ENCODE measurements around the gene GRIN2B. TPM values are rescaled to one million over a fixed set of nuclear protein-coding genes. Genes with fewer than 3 reads are reported as not detected.
A peak's percentile ranks its signal among the peaks of the same experiment; 100 is the strongest.

Gene GRIN2B
- polyA plus RNA-seq, 1 donor from 2014 or later = 4.8 TPM

DNA sequence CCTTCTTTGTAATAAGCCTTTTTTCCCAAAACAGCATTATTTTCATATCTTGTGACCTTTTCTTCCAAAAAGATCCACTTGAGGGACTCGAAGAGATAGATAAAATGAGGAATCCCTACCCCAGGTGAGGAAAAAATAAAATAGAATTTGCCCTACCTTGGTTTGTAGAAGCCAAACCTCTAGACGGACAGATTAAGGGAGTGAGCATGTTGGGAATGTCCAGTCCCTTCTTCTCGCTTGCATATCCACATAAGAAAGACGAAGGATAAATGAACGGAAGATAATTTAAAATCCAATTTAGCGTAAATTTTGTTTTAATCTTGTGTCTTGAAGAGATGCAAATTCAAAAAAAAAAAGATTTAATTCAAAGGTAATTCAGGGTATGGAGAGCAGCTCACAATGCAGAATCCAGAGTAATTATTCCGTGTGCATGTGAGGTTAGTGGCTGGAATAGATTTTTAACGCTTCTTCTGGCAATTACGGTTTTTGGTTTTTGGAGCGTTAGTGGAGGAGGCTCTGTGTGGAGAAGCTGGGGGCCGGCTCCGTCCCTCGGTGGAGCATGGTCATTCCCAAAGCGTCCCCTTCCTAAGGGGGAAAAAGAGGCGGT lies 1.5 kb downstream of the GRIN2B start:
- Histone ChIP-seq H2AFZ (ENCODE audit: low read depth, low read length) (peak overlapping the region; percentile 67), H3K36me3 (ENCODE audit: insufficient read depth, low read length) (no peaks in the 10 kb centered on the region), H3K4me3 (ENCODE audit: low read length) (peak overlapping the region; percentile 83), H3K79me2 (replicated peaks; ENCODE audit: insufficient read depth, low read length) (peaks cover 9% of the 10 kb centered on the region), H3K9me2 (ENCODE audit: insufficient read depth, low read length) (no peaks in the 10 kb centered on the region), H3K9ac (ENCODE audit: low read length) (peak overlapping the region; percentile 78), H4K20me1 (ENCODE audit: insufficient read depth) (no peaks in the 10 kb centered on the region), H3K27me3 (ENCODE audit: insufficient read depth, low read depth, low read length) (peaks cover 40% of the 10 kb centered on the region), H3K27ac (ENCODE audit: low read length) (peak overlapping the region; percentile 71), H3K9me3 (ENCODE audit: low read length) (no peaks in the 10 kb centered on the region), H3K4me2 (ENCODE audit: low read length) (peak overlapping the region; percentile 80), H3F3A (ENCODE audit: insufficient read depth, low read length, poor library complexity, severe bottlenecking) (no peaks in the 10 kb centered on the region)
- TF ChIP-seq RAD21 (conservative IDR thresholded peaks at IDR 0.05) = no peak
- TF ChIP-seq SMC3 (conservative IDR thresholded peaks at IDR 0.05; ENCODE audit: poor library complexity) = no peak
- no peak for TF ChIP-seq EP300 (conservative IDR thresholded peaks at IDR 0.05; ENCODE audit: poor library complexity, severe bottlenecking)
- TF ChIP-seq, protein P1, sequence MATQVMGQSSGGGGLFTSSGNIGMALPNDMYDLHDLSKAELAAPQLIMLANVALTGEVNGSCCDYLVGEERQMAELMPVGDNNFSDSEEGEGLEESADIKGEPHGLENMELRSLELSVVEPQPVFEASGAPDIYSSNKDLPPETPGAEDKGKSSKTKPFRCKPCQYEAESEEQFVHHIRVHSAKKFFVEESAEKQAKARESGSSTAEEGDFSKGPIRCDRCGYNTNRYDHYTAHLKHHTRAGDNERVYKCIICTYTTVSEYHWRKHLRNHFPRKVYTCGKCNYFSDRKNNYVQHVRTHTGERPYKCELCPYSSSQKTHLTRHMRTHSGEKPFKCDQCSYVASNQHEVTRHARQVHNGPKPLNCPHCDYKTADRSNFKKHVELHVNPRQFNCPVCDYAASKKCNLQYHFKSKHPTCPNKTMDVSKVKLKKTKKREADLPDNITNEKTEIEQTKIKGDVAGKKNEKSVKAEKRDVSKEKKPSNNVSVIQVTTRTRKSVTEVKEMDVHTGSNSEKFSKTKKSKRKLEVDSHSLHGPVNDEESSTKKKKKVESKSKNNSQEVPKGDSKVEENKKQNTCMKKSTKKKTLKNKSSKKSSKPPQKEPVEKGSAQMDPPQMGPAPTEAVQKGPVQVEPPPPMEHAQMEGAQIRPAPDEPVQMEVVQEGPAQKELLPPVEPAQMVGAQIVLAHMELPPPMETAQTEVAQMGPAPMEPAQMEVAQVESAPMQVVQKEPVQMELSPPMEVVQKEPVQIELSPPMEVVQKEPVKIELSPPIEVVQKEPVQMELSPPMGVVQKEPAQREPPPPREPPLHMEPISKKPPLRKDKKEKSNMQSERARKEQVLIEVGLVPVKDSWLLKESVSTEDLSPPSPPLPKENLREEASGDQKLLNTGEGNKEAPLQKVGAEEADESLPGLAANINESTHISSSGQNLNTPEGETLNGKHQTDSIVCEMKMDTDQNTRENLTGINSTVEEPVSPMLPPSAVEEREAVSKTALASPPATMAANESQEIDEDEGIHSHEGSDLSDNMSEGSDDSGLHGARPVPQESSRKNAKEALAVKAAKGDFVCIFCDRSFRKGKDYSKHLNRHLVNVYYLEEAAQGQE (IDR thresholded peaks at IDR 0.05; ENCODE audit: borderline replicate concordance) = no peak
- TF ChIP-seq, protein P2, sequence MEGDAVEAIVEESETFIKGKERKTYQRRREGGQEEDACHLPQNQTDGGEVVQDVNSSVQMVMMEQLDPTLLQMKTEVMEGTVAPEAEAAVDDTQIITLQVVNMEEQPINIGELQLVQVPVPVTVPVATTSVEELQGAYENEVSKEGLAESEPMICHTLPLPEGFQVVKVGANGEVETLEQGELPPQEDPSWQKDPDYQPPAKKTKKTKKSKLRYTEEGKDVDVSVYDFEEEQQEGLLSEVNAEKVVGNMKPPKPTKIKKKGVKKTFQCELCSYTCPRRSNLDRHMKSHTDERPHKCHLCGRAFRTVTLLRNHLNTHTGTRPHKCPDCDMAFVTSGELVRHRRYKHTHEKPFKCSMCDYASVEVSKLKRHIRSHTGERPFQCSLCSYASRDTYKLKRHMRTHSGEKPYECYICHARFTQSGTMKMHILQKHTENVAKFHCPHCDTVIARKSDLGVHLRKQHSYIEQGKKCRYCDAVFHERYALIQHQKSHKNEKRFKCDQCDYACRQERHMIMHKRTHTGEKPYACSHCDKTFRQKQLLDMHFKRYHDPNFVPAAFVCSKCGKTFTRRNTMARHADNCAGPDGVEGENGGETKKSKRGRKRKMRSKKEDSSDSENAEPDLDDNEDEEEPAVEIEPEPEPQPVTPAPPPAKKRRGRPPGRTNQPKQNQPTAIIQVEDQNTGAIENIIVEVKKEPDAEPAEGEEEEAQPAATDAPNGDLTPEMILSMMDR (IDR thresholded peaks at IDR 0.05; ENCODE audit: poor library complexity, severe bottlenecking) = no peak
- TF ChIP-seq TAF1 (IDR thresholded peaks at IDR 0.05; ENCODE audit: low read depth) = no peak
- TF ChIP-seq POLR2AphosphoS5 (IDR thresholded peaks at IDR 0.05) = no peak
- TF ChIP-seq EZH2 (IDR thresholded peaks at IDR 0.05; ENCODE audit: borderline replicate concordance, insufficient read depth, low read length, poor library complexity, severe bottlenecking) = no peak
- no peak for TF ChIP-seq MXI1 (conservative IDR thresholded peaks at IDR 0.05; ENCODE audit: poor library complexity, severe bottlenecking)

DNA sequence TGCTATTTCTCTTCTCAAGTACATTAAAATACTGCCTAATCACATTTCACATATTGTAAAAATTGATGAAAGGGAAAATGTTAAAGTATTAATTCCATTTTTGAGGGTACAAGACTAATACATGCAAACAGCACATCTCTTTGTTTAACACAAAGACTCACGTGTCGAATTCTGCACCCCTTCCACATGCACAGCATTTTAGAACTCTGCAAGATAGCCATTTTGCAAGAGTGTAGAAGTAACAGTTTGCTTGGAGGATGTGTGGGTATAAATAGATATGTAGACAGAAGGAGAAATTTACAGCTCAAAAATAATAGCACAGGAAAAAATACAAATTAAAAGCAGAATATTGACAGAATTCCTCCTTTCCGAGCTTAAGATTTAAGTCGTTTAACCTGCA lies 2.5 kb downstream of the GRIN2B start:
- Histone ChIP-seq H3K36me3 (ENCODE audit: insufficient read depth, low read length) (no peaks in the 10 kb centered on the region), H3F3A (ENCODE audit: insufficient read depth, low read length, poor library complexity, severe bottlenecking) (no peaks in the 10 kb centered on the region), H3K79me2 (replicated peaks; ENCODE audit: insufficient read depth, low read length) (peaks cover 9% of the 10 kb centered on the region), H2AFZ (ENCODE audit: low read depth, low read length) (no peak overlapping the region), H3K27me3 (ENCODE audit: insufficient read depth, low read depth, low read length) (peaks cover 40% of the 10 kb centered on the region), H3K4me3 (ENCODE audit: low read length) (peak overlapping the region; percentile 83), H3K9ac (ENCODE audit: low read length) (peak overlapping the region; percentile 78), H3K4me2 (ENCODE audit: low read length) (peak overlapping the region; percentile 80), H4K20me1 (ENCODE audit: insufficient read depth) (no peaks in the 10 kb centered on the region), H3K9me2 (ENCODE audit: insufficient read depth, low read length) (no peaks in the 10 kb centered on the region), H3K9me3 (ENCODE audit: low read length) (no peaks in the 10 kb centered on the region), H3K27ac (ENCODE audit: low read length) (peak overlapping the region; percentile 71)
- TF ChIP-seq TAF1 (IDR thresholded peaks at IDR 0.05; ENCODE audit: low read depth) = no peak
- TF ChIP-seq MXI1 (conservative IDR thresholded peaks at IDR 0.05; ENCODE audit: poor library complexity, severe bottlenecking) = no peak
- TF ChIP-seq RAD21 (conservative IDR thresholded peaks at IDR 0.05) = no peak
- no peak for TF ChIP-seq SMC3 (conservative IDR thresholded peaks at IDR 0.05; ENCODE audit: poor library complexity)
- TF ChIP-seq, protein P1 (IDR thresholded peaks at IDR 0.05; ENCODE audit: borderline replicate concordance) = no peak
- no peak for TF ChIP-seq EZH2 (IDR thresholded peaks at IDR 0.05; ENCODE audit: borderline replicate concordance, insufficient read depth, low read length, poor library complexity, severe bottlenecking)
- no peak for TF ChIP-seq EP300 (conservative IDR thresholded peaks at IDR 0.05; ENCODE audit: poor library complexity, severe bottlenecking)
- TF ChIP-seq POLR2AphosphoS5 (IDR thresholded peaks at IDR 0.05) = no peak
- TF ChIP-seq, protein P2 (IDR thresholded peaks at IDR 0.05; ENCODE audit: poor library complexity, severe bottlenecking) = no peak

All from neural cell (in vitro differentiated cells).